AG04449 (cell line): Measurements from ENCODE around the gene SAMD4B.

Experiments
- CTCF ChIA-PET: fragments of 350-600 bp; formaldehyde crosslinking; extraction: SDS; loops from one replicate; lab custom pipeline; 2021; ENCODE audit warnings: antibody characterized with exemption; lab: Yijun Ruan, JAX
- POLR2A ChIA-PET: fragments of 400-600, 350-600 bp; formaldehyde crosslinking; extraction: SDS; loops from one replicate; lab custom pipeline; 2020; ENCODE audit warnings: antibody characterized with exemption, inconsistent platforms; lab: Yijun Ruan, JAX
- DNase-seq: peaks from one replicate; pipeline ENCODE4 v3.0.0-alpha.2; 2010; ENCODE audit warnings: low read depth, low spot score
- H3K4me3 ChIP-seq: 2 replicates; pipeline ENCODE4 v1.5.1; 2011; ENCODE audit warnings: low read depth, mild to moderate bottlenecking, control low read depth, low read length
- CTCF ChIP-seq: IDR thresholded peaks from one replicate; pipeline ENCODE4 v1.5.1; 2011; ENCODE audit warnings: mild to moderate bottlenecking, moderate library complexity, low read length, control low read depth, inconsistent platforms; ENCODE audit not compliant: insufficient read depth; ENCODE audit errors: missing control alignments

SAMD4B gene

GRCh38 chr19:39403331-39404312 is 61.4 kb downstream of the SAMD4B start:
- ChIA-PET CTCF (interaction anchor here (1.1 kb wide), 1 partner anchor 8 kb away, joined by 7 read pairs; the partner anchor contains the start of gene PLEKHG2), POLR2A (interaction anchor here (0.7 to 3.2 kb wide), 7 partner anchors 8 to 77 kb away, joined by 3 to 26 read pairs (median 3); partner anchors contain the start of genes MED29, PAF1, PLEKHG2 and RPS16)
- peak; percentile 98 for DNase-seq
- TF ChIP-seq CTCF: no peak
- H3K4me3 ChIP-seq: peak overlapping the region; percentile 55

GRCh38 chr19:39405261-39405957 is 63.2 kb downstream of the SAMD4B start:
- no peak for TF ChIP-seq CTCF
- ChIA-PET POLR2A (interaction anchor here (1.9 to 3.2 kb wide), 2 partner anchors 23 to 30 kb away, joined by 6 to 26 read pairs; partner anchors contain the start of gene RPS16), CTCF (interaction anchor here (2.4 to 4.3 kb wide), 2 partner anchors 8 to 127 kb away, joined by 7 to 49 read pairs; partner anchors contain the start of gene EID2B)

GRCh38 chr19:39405958-39406655 is 63.9 kb downstream of the SAMD4B start:
- POLR2A ChIA-PET: interaction anchor here (0.6 to 3.2 kb wide), 7 partner anchors 8 to 64 kb away, joined by 3 to 26 read pairs (median 6); partner anchors contain the start of genes MED29, PAF1, RPS16 and SAMD4B
- DNase-seq: no peak
- TF ChIP-seq CTCF: no peak
- H3K4me3 ChIP-seq: peak overlapping the region; percentile 56
- CTCF ChIA-PET: interaction anchor here (2.4 to 4.3 kb wide), 2 partner anchors 9 to 127 kb away, joined by 7 to 49 read pairs; partner anchors contain the start of gene EID2B

More at GRCh38 chr19:39405261-39405957, 63.2 kb downstream of the SAMD4B start:
- DNase-seq: no peak
- no peak overlapping the region for H3K4me3 ChIP-seq

- no peak for DNase-seq
- peak; percentile 0 for TF ChIP-seq CTCF
- CTCF ChIA-PET: interaction anchor here (2.4 to 4.3 kb wide), 2 partner anchors 10 to 126 kb away, joined by 7 to 49 read pairs; partner anchors contain the start of gene EID2B
These were observed 64.6 kb downstream of the SAMD4B start, which contains the start of gene ZFP36 for GRCh38 chr19:39406656-39407409. Gene ZFP36, plus strand, starts transcription at chr19:39406847. Its CDS starts 58 bp downstream, at chr19:39406905.

GRCh38 chr19:39407410-39407659 is 65.1 kb downstream of the SAMD4B start:
- no peak for TF ChIP-seq CTCF
- DNase-seq: no peak
- peak overlapping the region; percentile 83 for H3K4me3 ChIP-seq
- POLR2A ChIA-PET: interaction anchor here (0.6 to 3.1 kb wide), 5 partner anchors 9 to 28 kb away, joined by 3 to 24 read pairs (median 6); partner anchors contain the start of genes MED29, PAF1 and RPS16
- CTCF ChIA-PET: interaction anchor here (0.8 to 4.3 kb wide), 3 partner anchors 10 to 34 kb away, joined by 3 to 49 read pairs (median 4); no protein-coding TSS in a partner anchor

More at GRCh38 chr19:39406656-39407409, 64.6 kb downstream of the SAMD4B start, which contains the start of gene ZFP36:
- POLR2A ChIA-PET: interaction anchor here (0.6 to 3.2 kb wide), 8 partner anchors 9 to 65 kb away, joined by 3 to 26 read pairs (median 5); partner anchors contain the start of genes MED29, PAF1, RPS16 and SAMD4B
- H3K4me3 ChIP-seq: peak within 1 kb of the TSS; percentile 83
